ENCODE data around the gene RHOT2. TPM values are rescaled to one million over a fixed set of nuclear protein-coding genes. Genes with fewer than 3 reads are reported as not detected.

Gene RHOT2
- total and polyA plus RNA-seq, 2 of the 8 experiments (the other 6 are each of a cell fraction or from before 2014, with no cell fraction given) = 149 to 194 TPM

DNA sequence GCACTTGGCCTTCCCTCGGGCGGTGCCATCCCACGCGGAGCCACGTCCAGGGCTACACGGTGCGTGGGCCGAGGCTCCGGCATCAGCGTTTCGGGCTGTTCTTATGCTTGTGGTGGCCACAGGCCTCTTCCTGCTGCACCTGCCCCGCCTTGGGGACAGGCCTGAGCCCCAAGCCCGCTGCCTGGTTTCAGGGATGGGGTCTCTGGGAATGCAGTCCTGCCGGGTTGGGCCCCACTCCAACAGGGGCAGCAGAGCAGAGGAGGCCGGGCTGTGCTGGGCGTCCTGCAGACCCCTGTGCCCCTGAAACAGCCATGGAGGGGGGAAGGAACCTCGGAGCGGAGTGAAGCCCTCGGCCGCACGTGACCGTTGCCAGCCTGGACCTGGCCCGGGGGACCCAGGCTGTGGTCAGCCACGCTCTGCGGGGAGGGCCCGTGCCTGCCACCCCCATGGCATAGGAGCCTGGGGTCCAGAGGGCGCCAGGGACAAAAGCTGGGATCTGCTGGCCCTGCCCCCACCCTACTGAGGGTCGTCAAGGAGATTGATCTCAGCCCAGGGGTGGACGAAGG lies 37.6 kb upstream of the RHOT2 start:
- Histone ChIP-seq H3K23ac (ENCODE audit: insufficient read length) (no peak overlapping the region), H2BK15ac (ENCODE audit: low read length) (peak overlapping the region; percentile 92; the same call in 1 of the 2 replicates), H3K4me1 (replicated peaks in 1 of 4; ENCODE audit: control insufficient read depth in 3 of 4, insufficient read depth in 4 of 4, low read length in 3 of 4) (peaks cover 0 to 27% (median 21%) of the 10 kb centered on the region in 4 experiments; a peak in 6 of 7 replicates), H3K79me1 (ENCODE audit: low read depth, low read length) (no peaks in the 10 kb centered on the region), H4K20me1 (replicated peaks in 1 of 2; ENCODE audit: control insufficient read depth in 1 of 2, insufficient read depth in 2 of 2, low read length in 2 of 2) (peaks cover 3 to 10% of the 10 kb centered on the region in 2 experiments), H3K18ac (ENCODE audit: extremely low read depth, low read length) (peak overlapping the region; percentile 96), H3K23me2 (ENCODE audit: low read depth, low read length) (peaks cover 2% of the 10 kb centered on the region; the same call in 1 of the 2 replicates), H3K36me3 (ENCODE audit: control insufficient read depth in 2 of 4, insufficient read depth in 4 of 4, low read length in 3 of 4) (peaks cover 0 to 25% (median 3%) of the 10 kb centered on the region in 4 experiments; a peak in 4 of 8 replicates), H3K4me3 (ENCODE audit: extremely low read depth in 1 of 4, insufficient read depth in 2 of 4, low read depth in 3 of 4, low read length in 4 of 4) (peak overlapping the region in 2 of 4 experiments; percentile 19 to 61; a peak in 4 of 8 replicates), H2AFZ (ENCODE audit: low read length) (no peak overlapping the region), H3K4me2 (ENCODE audit: insufficient read depth in 1 of 2, low read depth in 2 of 2, low read length in 2 of 2) (peak overlapping the region; percentile 79 to 88), H4K91ac (replicated peaks; ENCODE audit: insufficient read length, low read length) (peak overlapping the region; percentile 63), H3K27ac (ENCODE audit: low read depth, low read length) (peak overlapping the region; percentile 63; the same call in 1 of the 2 replicates), H2BK12ac (ENCODE audit: low read depth, low read length) (peak overlapping the region; percentile 85; the same call in 1 of the 2 replicates), H2BK20ac (ENCODE audit: low read length) (peak overlapping the region; percentile 55; the same call in 1 of the 2 replicates), H3K4ac (replicated peaks; ENCODE audit: insufficient read length, low read depth, low read length) (peak overlapping the region; percentile 90), H2BK120ac (replicated peaks; ENCODE audit: low read depth, low read length) (peak overlapping the region; percentile 82), H2AK5ac (ENCODE audit: low read depth, low read length) (peak overlapping the region; percentile 25; the same call in 1 of the 2 replicates), H3K56ac (replicated peaks; ENCODE audit: insufficient read length, low read depth, low read length) (peak overlapping the region; percentile 60), H3K79me2 (ENCODE audit: control insufficient read depth in 1 of 2, insufficient read depth in 2 of 2, low read length in 2 of 2) (peaks cover 0 to 2% of the 10 kb centered on the region in 2 experiments; a peak in 1 of 4 replicates), H4K5ac (ENCODE audit: insufficient read length, low read depth, low read length) (peak overlapping the region; percentile 84), H2BK5ac (ENCODE audit: low read depth, low read length) (peak overlapping the region; percentile 94; the same call in 1 of the 2 replicates), H3K14ac (ENCODE audit: insufficient read length) (no peak overlapping the region), H3K9ac (replicated peaks in 1 of 4; ENCODE audit: extremely low read depth in 1 of 4, low read depth in 3 of 4, low read length in 3 of 4) (peak overlapping the region in 2 of 4 experiments; percentile 4 to 8; a peak in 3 of 7 replicates), H3K27me3 (replicated peaks in 1 of 4; ENCODE audit: control insufficient read depth in 3 of 4, extremely low read depth in 1 of 4, insufficient read depth in 3 of 4, low read length in 3 of 4) (no peaks in the 10 kb centered on the region), H4K8ac (ENCODE audit: extremely low read depth, insufficient read depth, low read length) (peak overlapping the region; percentile 66), H3K9me3 (ENCODE audit: insufficient read depth in 2 of 2, low read depth in 1 of 2, low read length in 1 of 2) (no peaks in the 10 kb centered on the region)
- WGBS, 2 experiments (ENCODE audit: extremely low coverage in 1 of 2, insufficient coverage in 1 of 2, insufficient read length in 1 of 2, insufficient replicate concordance in 2 of 2, low coverage in 1 of 2, low lambda C conversion rate in 2 of 2, missing lambda C conversion rate in 1 of 2) = 47% methylated on average over 24 of the region's 29 CpGs; no CpG with 5 or more reads in 1 of the 2 experiments
- POLR2A ChIA-PET (ENCODE audit: partially characterized antibody) = interaction anchor here (0.6 to 1.6 kb wide), 23 partner anchors 8 to 206 kb away, joined by 3 to 11 read pairs (median 3); partner anchors contain the start of genes CAPN15, JMJD8, NHLRC4 and RAB40C
- CTCF ChIA-PET (ENCODE audit: partially characterized antibody) = interaction anchor here (1.0 to 2.1 kb wide), 5 partner anchors 8 to 45 kb away, joined by 3 to 7 read pairs (median 5); no protein-coding TSS in a partner anchor
- DNase-seq (ENCODE audit: low read depth in 1 of 2, low spot score in 2 of 2) (peak in 1 of 2 experiments; percentile 72), FAIRE-seq (no peak)
- TF ChIP-seq TAF7 (optimal IDR thresholded peaks at IDR 0.05; ENCODE audit: borderline replicate concordance, low read depth, low read length) = no peak
- TF ChIP-seq BCL11A (IDR thresholded peaks at IDR 0.05; ENCODE audit: low read depth in 2 of 2, low read length in 2 of 2) = no peak
- TF ChIP-seq TBP (IDR thresholded peaks at IDR 0.05; ENCODE audit: low read depth, low read length) = no peak
- TF ChIP-seq, protein P1, sequence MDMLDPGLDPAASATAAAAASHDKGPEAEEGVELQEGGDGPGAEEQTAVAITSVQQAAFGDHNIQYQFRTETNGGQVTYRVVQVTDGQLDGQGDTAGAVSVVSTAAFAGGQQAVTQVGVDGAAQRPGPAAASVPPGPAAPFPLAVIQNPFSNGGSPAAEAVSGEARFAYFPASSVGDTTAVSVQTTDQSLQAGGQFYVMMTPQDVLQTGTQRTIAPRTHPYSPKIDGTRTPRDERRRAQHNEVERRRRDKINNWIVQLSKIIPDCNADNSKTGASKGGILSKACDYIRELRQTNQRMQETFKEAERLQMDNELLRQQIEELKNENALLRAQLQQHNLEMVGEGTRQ (IDR thresholded peaks at IDR 0.05; ENCODE audit: low read length) = peak; percentile 52
- TF ChIP-seq GABPA (IDR thresholded peaks at IDR 0.05; ENCODE audit: borderline replicate concordance, insufficient read depth, low read length) = peak; percentile 19
- TF ChIP-seq TCF12 (IDR thresholded peaks at IDR 0.05; ENCODE audit: low read depth, low read length) = no peak
- TF ChIP-seq TEAD4 (IDR thresholded peaks at IDR 0.05; ENCODE audit: low read depth, low read length) = no peak
- TF ChIP-seq POLR2AphosphoS5 (IDR thresholded peaks at IDR 0.05; ENCODE audit: low read depth, low read length) = 0 out of 2 replicates have a peak, but pooled peaks have one; percentile 23
- no peak for TF ChIP-seq EZH2 (IDR thresholded peaks at IDR 0.05; ENCODE audit: low read depth, low read length, severe bottlenecking)
- TF ChIP-seq SP1 (IDR thresholded peaks at IDR 0.05; ENCODE audit: low read depth, low read length) = peak; percentile 59
- TF ChIP-seq POLR2A (IDR thresholded peaks at IDR 0.05; ENCODE audit: control extremely low read depth in 1 of 2, low read depth in 2 of 2, low read length in 2 of 2) = peak in 1 of 2 experiments; percentile 36; a peak in 1 of 3 replicates

All from H1 (cell line).